ENCODE results near the gene ELL. TPM values are rescaled to one million over a fixed set of nuclear protein-coding genes. Genes with fewer than 3 reads are reported as not detected.
A peak's percentile ranks its signal among the peaks of the same experiment; 100 is the strongest.

ELL gene
- total RNA-seq, 1 donor from 2014 or later, result 15.5 TPM

GRCh38 chr19:18431351-18432197, 90.3 kb downstream of the ELL start:
- no peak for DNase-seq (ENCODE audit: low spot score, unreplicated experiment)
- H3K27ac Mint-ChIP-seq, result no peak overlapping the region
- H3K36me3 Mint-ChIP-seq (ENCODE audit: insufficient read depth), result peaks cover 2% of the 10 kb centered on the region
- H3K4me1 Mint-ChIP-seq (ENCODE audit: low read depth), result peaks cover 7% of the 10 kb centered on the region
- peak overlapping the region; percentile 59 for H3K4me3 Mint-ChIP-seq (ENCODE audit: low read depth)
- H3K9me3 Mint-ChIP-seq (ENCODE audit: low read depth), result no peaks in the 10 kb centered on the region
- TF ChIP-seq CTCF (IDR thresholded peaks at IDR 0.05; ENCODE audit: unreplicated experiment), result no peak
- H3K27me3 Mint-ChIP-seq, result no peaks in the 10 kb centered on the region

GRCh38 chr19:18430417-18431144, 91.3 kb downstream of the ELL start:
- TF ChIP-seq CTCF (IDR thresholded peaks at IDR 0.05; ENCODE audit: unreplicated experiment), result no peak
- Mint-ChIP-seq H3K36me3 (ENCODE audit: insufficient read depth) (no peaks in the 10 kb centered on the region), H3K4me3 (ENCODE audit: low read depth) (no peak overlapping the region), H3K27ac (no peak overlapping the region), H3K9me3 (ENCODE audit: low read depth) (no peaks in the 10 kb centered on the region), H3K27me3 (no peaks in the 10 kb centered on the region), H3K4me1 (ENCODE audit: low read depth) (peaks cover 3% of the 10 kb centered on the region)
- no peak for DNase-seq (ENCODE audit: low spot score, unreplicated experiment)

- peak overlapping the region; percentile 29 for H3K27ac Mint-ChIP-seq
- no peaks in the 10 kb centered on the region for H3K9me3 Mint-ChIP-seq (ENCODE audit: low read depth)
- H3K27me3 Mint-ChIP-seq, result no peaks in the 10 kb centered on the region
- no peak for TF ChIP-seq CTCF (IDR thresholded peaks at IDR 0.05; ENCODE audit: unreplicated experiment)
- DNase-seq (ENCODE audit: low spot score, unreplicated experiment), result no peak
- peak overlapping the region; percentile 51 for H3K4me3 Mint-ChIP-seq (ENCODE audit: low read depth)
- H3K4me1 Mint-ChIP-seq (ENCODE audit: low read depth), result peaks cover 3% of the 10 kb centered on the region
- no peaks in the 10 kb centered on the region for H3K36me3 Mint-ChIP-seq (ENCODE audit: insufficient read depth)
Measured at GRCh38 chr19:18429717-18430416, 92.0 kb downstream of the ELL start.

- peak; percentile 65 for DNase-seq (ENCODE audit: low spot score, unreplicated experiment)
- Mint-ChIP-seq H3K36me3 (ENCODE audit: insufficient read depth) (no peaks in the 10 kb centered on the region), H3K4me3 (ENCODE audit: low read depth) (no peak overlapping the region), H3K9me3 (ENCODE audit: low read depth) (no peaks in the 10 kb centered on the region), H3K27ac (no peak overlapping the region), H3K4me1 (ENCODE audit: low read depth) (peaks cover 3% of the 10 kb centered on the region), H3K27me3 (peaks cover under 1% of the 10 kb centered on the region)
- TF ChIP-seq CTCF (IDR thresholded peaks at IDR 0.05; ENCODE audit: unreplicated experiment), result no peak
Measured at GRCh38 chr19:18428787-18429674, 92.8 kb downstream of the ELL start.
